Measurements from ENCODE around the gene TDRD12.

DNA sequence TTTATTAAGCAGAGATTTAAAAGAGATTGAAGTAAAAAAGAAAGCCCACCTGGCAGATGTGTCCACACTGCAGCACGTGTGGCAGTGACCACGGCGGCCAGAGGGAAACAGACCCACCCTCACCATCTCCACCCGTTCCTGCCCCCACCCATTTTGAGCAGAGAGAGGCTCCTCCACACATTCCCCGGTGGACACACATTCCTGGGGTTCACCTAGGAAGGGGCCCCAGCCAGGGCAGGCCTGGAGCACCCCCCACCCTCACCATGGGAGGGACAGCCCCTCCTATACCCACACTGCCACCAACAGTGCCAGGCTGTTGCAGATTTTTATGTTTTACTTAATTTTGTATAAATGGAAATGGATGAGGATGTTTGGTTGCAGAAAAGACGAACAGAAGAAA is 95.1 kb downstream of the TDRD12 start:
- TF ChIP-seq, protein P1, sequence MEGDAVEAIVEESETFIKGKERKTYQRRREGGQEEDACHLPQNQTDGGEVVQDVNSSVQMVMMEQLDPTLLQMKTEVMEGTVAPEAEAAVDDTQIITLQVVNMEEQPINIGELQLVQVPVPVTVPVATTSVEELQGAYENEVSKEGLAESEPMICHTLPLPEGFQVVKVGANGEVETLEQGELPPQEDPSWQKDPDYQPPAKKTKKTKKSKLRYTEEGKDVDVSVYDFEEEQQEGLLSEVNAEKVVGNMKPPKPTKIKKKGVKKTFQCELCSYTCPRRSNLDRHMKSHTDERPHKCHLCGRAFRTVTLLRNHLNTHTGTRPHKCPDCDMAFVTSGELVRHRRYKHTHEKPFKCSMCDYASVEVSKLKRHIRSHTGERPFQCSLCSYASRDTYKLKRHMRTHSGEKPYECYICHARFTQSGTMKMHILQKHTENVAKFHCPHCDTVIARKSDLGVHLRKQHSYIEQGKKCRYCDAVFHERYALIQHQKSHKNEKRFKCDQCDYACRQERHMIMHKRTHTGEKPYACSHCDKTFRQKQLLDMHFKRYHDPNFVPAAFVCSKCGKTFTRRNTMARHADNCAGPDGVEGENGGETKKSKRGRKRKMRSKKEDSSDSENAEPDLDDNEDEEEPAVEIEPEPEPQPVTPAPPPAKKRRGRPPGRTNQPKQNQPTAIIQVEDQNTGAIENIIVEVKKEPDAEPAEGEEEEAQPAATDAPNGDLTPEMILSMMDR (IDR thresholded peaks at IDR 0.05), result no peak
- no peak for TF ChIP-seq POLR2A (IDR thresholded peaks at IDR 0.05)
- no peak for TF ChIP-seq POLR2AphosphoS5 (IDR thresholded peaks at IDR 0.05)
- no peak for TF ChIP-seq EP300 (IDR thresholded peaks at IDR 0.05; ENCODE audit: low read depth)
